Measurements from ENCODE around the gene PEX6. TPM values are rescaled to one million over a fixed set of nuclear protein-coding genes. Genes with fewer than 3 reads are reported as not detected.
"Not testable (repeated sequence)": the region's sequence is repeated elsewhere in the genome, so short reads cannot be mapped to it uniquely, and the experiment has no call there.

PEX6 gene
- total RNA-seq, 2 experiments from 2014 or later: 12.8 to 13.6 TPM

DNA sequence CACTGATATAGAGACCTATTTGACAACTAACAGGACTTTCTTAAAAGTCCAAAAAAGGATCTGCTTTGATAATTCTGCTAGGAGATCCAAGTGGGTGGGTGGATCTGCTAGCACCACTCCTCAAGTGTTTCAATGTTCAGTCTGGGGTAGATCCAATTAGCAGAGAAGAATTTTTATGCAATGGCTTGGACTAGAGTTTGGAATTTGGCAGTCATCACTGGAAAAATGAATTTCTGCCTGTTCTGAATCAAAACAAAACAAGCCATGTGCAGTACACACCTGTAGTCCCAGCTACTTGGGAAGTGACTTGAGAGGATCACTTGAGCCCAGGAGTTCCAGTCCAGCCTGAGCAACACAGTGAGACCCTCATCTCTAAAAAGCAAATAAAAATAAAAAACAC, 31.0 kb downstream of the PEX6 start:
- H3K27ac ChIP-seq (ENCODE audit: low read depth in 1 of 2, low read length in 2 of 2): no peak overlapping the region
- no peak for ATAC-seq (ENCODE audit: poor library complexity)
- H3K9me3 ChIP-seq (ENCODE audit: control insufficient read depth in 1 of 2, insufficient read depth in 1 of 2, low read length in 2 of 2): no peaks in the 10 kb centered on the region
- Mint-ChIP-seq H3K27ac (no peak overlapping the region), H3K4me1 (ENCODE audit: low read depth) (no peaks in the 10 kb centered on the region), H3K4me3 (no peak overlapping the region), H3K27me3 (no peaks in the 10 kb centered on the region), H3K36me3 (ENCODE audit: low read depth) (peaks cover 43% of the 10 kb centered on the region), H3K9me3 (no peaks in the 10 kb centered on the region)
- intact Hi-C loops (cut with DNase I, micrococcal nuclease): no loop called here
- POLR2A ChIA-PET: interaction anchor here (0.6 kb wide), 1 partner anchor 87 kb away, joined by 3 read pairs; no protein-coding TSS in a partner anchor
- H3K4me3 ChIP-seq (ENCODE audit: low read length): no peak overlapping the region
- peaks cover 16% of the 10 kb centered on the region for H3K36me3 ChIP-seq (ENCODE audit: insufficient read depth, low read length)
- CTCF ChIA-PET: no interaction called here
- TF ChIP-seq, protein P1, sequence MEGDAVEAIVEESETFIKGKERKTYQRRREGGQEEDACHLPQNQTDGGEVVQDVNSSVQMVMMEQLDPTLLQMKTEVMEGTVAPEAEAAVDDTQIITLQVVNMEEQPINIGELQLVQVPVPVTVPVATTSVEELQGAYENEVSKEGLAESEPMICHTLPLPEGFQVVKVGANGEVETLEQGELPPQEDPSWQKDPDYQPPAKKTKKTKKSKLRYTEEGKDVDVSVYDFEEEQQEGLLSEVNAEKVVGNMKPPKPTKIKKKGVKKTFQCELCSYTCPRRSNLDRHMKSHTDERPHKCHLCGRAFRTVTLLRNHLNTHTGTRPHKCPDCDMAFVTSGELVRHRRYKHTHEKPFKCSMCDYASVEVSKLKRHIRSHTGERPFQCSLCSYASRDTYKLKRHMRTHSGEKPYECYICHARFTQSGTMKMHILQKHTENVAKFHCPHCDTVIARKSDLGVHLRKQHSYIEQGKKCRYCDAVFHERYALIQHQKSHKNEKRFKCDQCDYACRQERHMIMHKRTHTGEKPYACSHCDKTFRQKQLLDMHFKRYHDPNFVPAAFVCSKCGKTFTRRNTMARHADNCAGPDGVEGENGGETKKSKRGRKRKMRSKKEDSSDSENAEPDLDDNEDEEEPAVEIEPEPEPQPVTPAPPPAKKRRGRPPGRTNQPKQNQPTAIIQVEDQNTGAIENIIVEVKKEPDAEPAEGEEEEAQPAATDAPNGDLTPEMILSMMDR (IDR thresholded peaks at IDR 0.05): no peak
- H3K27me3 ChIP-seq (ENCODE audit: control insufficient read depth in 1 of 2, insufficient read depth in 2 of 2, low read length in 2 of 2): no peaks in the 10 kb centered on the region
- DNase-seq: no peak
- no peaks in the 10 kb centered on the region for H3K4me1 ChIP-seq (ENCODE audit: insufficient read depth, low read length)

DNA sequence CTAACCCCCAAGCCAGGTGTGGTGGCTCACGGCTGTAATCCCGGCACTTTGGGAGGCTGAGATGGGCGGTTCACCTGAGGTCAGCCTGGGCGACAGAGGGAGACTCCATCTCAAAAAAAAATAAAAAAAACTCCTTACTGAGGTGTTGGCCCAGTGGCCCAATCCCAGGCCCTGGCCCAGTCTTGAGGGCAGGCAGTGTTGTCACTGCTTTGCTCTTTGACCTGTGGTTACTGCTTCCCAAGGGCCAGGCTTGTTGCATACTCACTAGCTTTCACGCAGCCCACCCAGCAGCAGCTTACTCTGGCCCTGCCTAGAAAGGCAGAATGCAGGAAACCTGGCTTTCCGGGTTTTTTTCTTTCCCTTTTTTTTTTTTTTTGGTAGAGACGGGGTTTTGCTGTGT, 36.5 kb downstream of the PEX6 start:
- H3K4me3 ChIP-seq (ENCODE audit: low read length): no peak overlapping the region
- Mint-ChIP-seq H3K9me3 (no peaks in the 10 kb centered on the region), H3K27me3 (no peaks in the 10 kb centered on the region), H3K4me1 (ENCODE audit: low read depth) (peaks cover 6% of the 10 kb centered on the region), H3K27ac (no peak overlapping the region), H3K36me3 (ENCODE audit: low read depth) (peaks cover 62% of the 10 kb centered on the region), H3K4me3 (no peak overlapping the region)
- TF ChIP-seq, protein P1 (IDR thresholded peaks at IDR 0.05): no peak
- no peaks in the 10 kb centered on the region for H3K27me3 ChIP-seq (ENCODE audit: control insufficient read depth in 1 of 2, insufficient read depth in 2 of 2, low read length in 2 of 2)
- ATAC-seq (ENCODE audit: poor library complexity) (no peak), DNase-seq (no peak)
- ChIA-PET POLR2A (no interaction called here), CTCF (no interaction called here)
- H3K4me1 ChIP-seq (ENCODE audit: insufficient read depth, low read length): no peaks in the 10 kb centered on the region
- H3K9me3 ChIP-seq (ENCODE audit: control insufficient read depth in 1 of 2, insufficient read depth in 1 of 2, low read length in 2 of 2): no peaks in the 10 kb centered on the region
- peaks cover 56% of the 10 kb centered on the region for H3K36me3 ChIP-seq (ENCODE audit: insufficient read depth, low read length)
- intact Hi-C loops (cut with DNase I, micrococcal nuclease): no loop called here
- no peak overlapping the region for H3K27ac ChIP-seq (ENCODE audit: low read depth in 1 of 2, low read length in 2 of 2)

DNA sequence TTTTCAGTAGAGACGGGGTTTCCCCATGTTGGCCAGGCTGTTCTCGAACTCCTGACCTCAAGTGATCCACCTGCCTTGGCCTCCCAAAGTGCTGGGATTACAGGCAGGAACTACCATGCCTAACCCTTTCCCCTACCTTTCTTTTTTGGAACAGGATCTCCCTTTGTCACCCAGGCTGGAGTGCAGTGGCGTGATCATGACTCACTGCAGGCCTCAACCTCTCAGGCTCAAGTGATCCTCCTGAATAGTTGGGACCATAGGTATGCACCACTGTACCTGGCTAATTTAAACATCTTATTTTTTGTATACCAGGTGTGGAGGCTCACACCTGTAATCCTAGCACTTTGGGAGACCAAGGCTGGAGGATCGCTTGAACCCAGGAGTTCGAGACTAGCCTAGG, 37.6 kb downstream of the PEX6 start:
- DNase-seq; H3K4me1 ChIP-seq (ENCODE audit: insufficient read depth, low read length); H3K27me3 ChIP-seq (ENCODE audit: control insufficient read depth in 1 of 2, insufficient read depth in 2 of 2, low read length in 2 of 2); H3K4me3 Mint-ChIP-seq; H3K27ac ChIP-seq (ENCODE audit: low read depth in 1 of 2, low read length in 2 of 2); H3K4me1 Mint-ChIP-seq (ENCODE audit: low read depth); H3K4me3 ChIP-seq (ENCODE audit: low read length); H3K9me3 ChIP-seq (ENCODE audit: control insufficient read depth in 1 of 2, insufficient read depth in 1 of 2, low read length in 2 of 2); CTCF ChIA-PET; H3K27me3 Mint-ChIP-seq; H3K9me3 Mint-ChIP-seq; ATAC-seq (ENCODE audit: poor library complexity); H3K27ac Mint-ChIP-seq; intact Hi-C loops (cut with DNase I, micrococcal nuclease): not testable (repeated sequence)
- peaks cover 67% of the 10 kb centered on the region for H3K36me3 ChIP-seq (ENCODE audit: insufficient read depth, low read length)
- POLR2A ChIA-PET: interaction anchor here (1.4 kb wide), 1 partner anchor 12 kb away, joined by 3 read pairs; the partner anchor contains the start of gene CNPY3
- H3K36me3 Mint-ChIP-seq (ENCODE audit: low read depth): peaks cover 67% of the 10 kb centered on the region

DNA sequence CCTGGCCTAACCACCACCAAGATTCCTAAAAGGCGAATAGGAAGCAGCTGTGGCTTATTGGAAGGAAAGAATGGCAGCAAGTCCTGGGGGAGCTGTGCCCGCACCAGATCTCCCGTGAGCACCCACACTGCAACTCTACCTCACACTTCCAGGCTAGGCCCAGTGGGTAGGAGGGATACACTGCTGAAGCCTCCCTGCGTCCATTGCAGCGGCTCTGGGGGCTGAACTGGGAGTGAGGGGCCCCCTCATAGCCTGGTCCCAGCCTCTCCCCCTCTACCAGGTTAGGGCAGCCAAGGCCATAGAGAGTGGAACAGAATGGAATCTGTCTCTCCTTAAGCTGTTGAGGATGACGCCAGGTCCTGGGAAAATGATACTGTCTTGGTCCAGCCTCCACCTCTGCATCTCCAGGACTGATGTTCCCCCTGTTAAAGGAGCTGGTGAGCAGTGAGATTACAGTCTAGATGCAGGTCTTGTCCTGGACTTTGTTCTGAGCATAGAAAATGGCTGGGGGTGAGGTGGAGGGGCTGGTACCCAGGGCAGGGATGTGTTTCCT, 38.4 kb downstream of the PEX6 start:
- intact Hi-C loops (cut with DNase I, micrococcal nuclease): no loop called here
- H3K9me3 ChIP-seq (ENCODE audit: control insufficient read depth in 1 of 2, insufficient read depth in 1 of 2, low read length in 2 of 2): no peaks in the 10 kb centered on the region
- H3K27me3 ChIP-seq (ENCODE audit: control insufficient read depth in 1 of 2, insufficient read depth in 2 of 2, low read length in 2 of 2): no peaks in the 10 kb centered on the region
- Mint-ChIP-seq H3K4me3 (no peak overlapping the region), H3K27ac (no peak overlapping the region), H3K4me1 (ENCODE audit: low read depth) (peaks cover 9% of the 10 kb centered on the region), H3K9me3 (no peaks in the 10 kb centered on the region), H3K36me3 (ENCODE audit: low read depth) (peaks cover 71% of the 10 kb centered on the region), H3K27me3 (no peaks in the 10 kb centered on the region)
- TF ChIP-seq, protein P1 (IDR thresholded peaks at IDR 0.05): no peak
- H3K4me1 ChIP-seq (ENCODE audit: insufficient read depth, low read length): peaks cover 4% of the 10 kb centered on the region
- ChIA-PET POLR2A (interaction anchor here (0.7 kb wide), 1 partner anchor 11 kb away, joined by 3 read pairs; the partner anchor contains the start of gene CNPY3), CTCF (no interaction called here)
- no peak overlapping the region for H3K4me3 ChIP-seq (ENCODE audit: low read length)
- H3K27ac ChIP-seq (ENCODE audit: low read depth in 1 of 2, low read length in 2 of 2): no peak overlapping the region
- no peak for ATAC-seq (ENCODE audit: poor library complexity)
- H3K36me3 ChIP-seq (ENCODE audit: insufficient read depth, low read length): peaks cover 71% of the 10 kb centered on the region
- DNase-seq: no peak
